ENCODE data around the gene TBC1D17. TPM values are rescaled to one million over a fixed set of nuclear protein-coding genes. Genes with fewer than 3 reads are reported as not detected.

TBC1D17 gene
- polyA plus RNA-seq, 6 donors from 2014 or later, result 10.5 to 20.6 (median 12.3) TPM

- peak overlapping the region in 1 of 8 donors; percentile 18 for H3K4me3 Mint-ChIP-seq
- peaks cover 0 to 5% of the 10 kb centered on the region in 2 donors for H3K36me3 Mint-ChIP-seq
- no peaks in the 10 kb centered on the region for H3K27me3 Mint-ChIP-seq
- peak overlapping the region in 1 of 6 donors; percentile 69 for H3K27ac Mint-ChIP-seq
- no peak for ATAC-seq (ENCODE audit: low read depth in 2 of 2)
- H3K4me1 Mint-ChIP-seq, result peaks cover 11 to 15% (median 12%) of the 10 kb centered on the region in 3 donors
- peaks cover 0 to 2% (median 0%) of the 10 kb centered on the region in 7 donors for H3K9me3 Mint-ChIP-seq
- no peak for DNase-seq
Measured at GRCh38 chr19:49858088-49858985, 19.2 kb upstream of the TBC1D17 start.

DNA sequence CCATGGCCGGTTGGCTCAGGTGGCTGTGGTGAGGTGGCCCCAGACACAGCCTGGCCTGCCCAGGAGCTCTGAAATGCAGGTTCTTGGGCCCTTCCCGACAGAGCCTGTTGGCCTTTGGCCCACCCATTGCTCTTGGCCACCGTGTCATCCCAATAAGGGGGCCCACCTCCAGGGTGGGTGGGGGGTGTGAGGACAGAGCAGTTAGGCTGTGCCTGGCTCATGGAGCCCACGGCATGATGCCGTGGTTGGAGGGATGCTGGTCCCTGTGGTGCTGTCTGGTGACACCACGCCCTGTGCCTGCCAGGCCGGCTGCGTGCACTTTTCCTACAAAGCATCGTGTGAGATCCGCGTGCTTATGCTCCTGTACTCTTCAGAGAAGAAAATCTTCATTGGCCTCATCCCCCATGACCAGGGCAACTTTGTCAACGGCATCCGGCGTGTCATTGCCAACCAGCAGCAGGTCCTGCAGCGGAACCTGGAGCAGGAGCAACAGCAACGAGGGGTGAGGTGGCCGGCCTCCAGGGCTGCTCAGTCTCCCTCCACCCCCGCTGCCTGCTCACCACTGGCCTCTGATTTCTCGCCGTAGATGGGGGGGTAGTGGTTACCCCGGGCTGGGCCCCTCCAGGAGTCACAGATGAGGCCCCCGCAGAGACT, 17.7 kb upstream of the TBC1D17 start:
- peaks cover 0 to 9% of the 10 kb centered on the region in 2 donors for H3K36me3 Mint-ChIP-seq

GRCh38 chr19:49860336-49861102, 17.0 kb upstream of the TBC1D17 start:
- H3K27ac Mint-ChIP-seq, result no peak overlapping the region
- H3K4me1 Mint-ChIP-seq, result peaks cover 12 to 19% (median 14%) of the 10 kb centered on the region in 3 donors
- H3K4me3 Mint-ChIP-seq, result no peak overlapping the region
- peaks cover 0 to 9% of the 10 kb centered on the region in 2 donors for H3K36me3 Mint-ChIP-seq
- peak in 1 of 2 donors; percentile 16 for ATAC-seq (ENCODE audit: low read depth in 2 of 2)
- peaks cover 0 to 2% (median 0%) of the 10 kb centered on the region in 7 donors for H3K9me3 Mint-ChIP-seq
- DNase-seq, result no peak
- H3K27me3 Mint-ChIP-seq, result no peaks in the 10 kb centered on the region

More for the DNA sequence above, 17.7 kb upstream of the TBC1D17 start:
- H3K4me3 Mint-ChIP-seq, result no peak overlapping the region
- no peak for ATAC-seq (ENCODE audit: low read depth in 2 of 2)
- peaks cover 7 to 16% (median 13%) of the 10 kb centered on the region in 3 donors for H3K4me1 Mint-ChIP-seq
- H3K9me3 Mint-ChIP-seq, result peaks cover 0 to 2% (median 0%) of the 10 kb centered on the region in 7 donors
- DNase-seq, result no peak
- no peak overlapping the region for H3K27ac Mint-ChIP-seq
- no peaks in the 10 kb centered on the region for H3K27me3 Mint-ChIP-seq

DNA sequence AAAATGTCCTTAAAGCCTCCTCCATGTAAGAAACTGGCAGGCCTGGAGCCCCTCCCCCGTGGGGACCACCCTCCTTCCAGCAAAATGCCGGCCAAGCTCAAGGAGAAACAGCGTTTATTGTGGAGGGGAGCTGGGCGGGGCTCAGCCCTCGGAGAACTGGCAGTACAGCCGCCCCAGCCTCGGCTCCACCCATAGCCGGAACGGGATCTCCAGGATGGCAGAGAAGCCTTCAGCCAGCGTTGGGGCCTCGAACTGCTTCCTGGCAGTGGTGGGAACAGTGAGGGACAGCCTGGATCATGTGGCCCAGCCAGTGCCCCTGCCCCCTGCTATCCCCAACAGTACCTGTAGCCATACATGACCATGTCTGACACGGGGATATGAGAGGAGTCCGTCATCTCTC, 16.4 kb upstream of the TBC1D17 start:
- Mint-ChIP-seq H3K9me3 (peaks cover 0 to 2% (median 0%) of the 10 kb centered on the region in 7 donors), H3K4me1 (peaks cover 17 to 25% (median 18%) of the 10 kb centered on the region in 3 donors), H3K27me3 (no peaks in the 10 kb centered on the region), H3K4me3 (no peak overlapping the region), H3K27ac (no peak overlapping the region), H3K36me3 (peaks cover 0 to 9% of the 10 kb centered on the region in 2 donors)
- DNase-seq, result no peak
- ATAC-seq (ENCODE audit: low read depth in 2 of 2), result no peak

- Mint-ChIP-seq H3K4me3 (peak overlapping the region in 1 of 8 donors; percentile 21), H3K9me3 (peaks cover 0 to 2% (median 0%) of the 10 kb centered on the region in 7 donors), H3K27me3 (no peaks in the 10 kb centered on the region), H3K4me1 (peaks cover 23 to 31% (median 25%) of the 10 kb centered on the region in 3 donors), H3K27ac (no peak overlapping the region), H3K36me3 (peaks cover 0 to 9% of the 10 kb centered on the region in 2 donors)
- DNase-seq, result no peak
- no peak for ATAC-seq (ENCODE audit: low read depth in 2 of 2)
Measured at GRCh38 chr19:49861541-49862378, 15.7 kb upstream of the TBC1D17 start.

DNA sequence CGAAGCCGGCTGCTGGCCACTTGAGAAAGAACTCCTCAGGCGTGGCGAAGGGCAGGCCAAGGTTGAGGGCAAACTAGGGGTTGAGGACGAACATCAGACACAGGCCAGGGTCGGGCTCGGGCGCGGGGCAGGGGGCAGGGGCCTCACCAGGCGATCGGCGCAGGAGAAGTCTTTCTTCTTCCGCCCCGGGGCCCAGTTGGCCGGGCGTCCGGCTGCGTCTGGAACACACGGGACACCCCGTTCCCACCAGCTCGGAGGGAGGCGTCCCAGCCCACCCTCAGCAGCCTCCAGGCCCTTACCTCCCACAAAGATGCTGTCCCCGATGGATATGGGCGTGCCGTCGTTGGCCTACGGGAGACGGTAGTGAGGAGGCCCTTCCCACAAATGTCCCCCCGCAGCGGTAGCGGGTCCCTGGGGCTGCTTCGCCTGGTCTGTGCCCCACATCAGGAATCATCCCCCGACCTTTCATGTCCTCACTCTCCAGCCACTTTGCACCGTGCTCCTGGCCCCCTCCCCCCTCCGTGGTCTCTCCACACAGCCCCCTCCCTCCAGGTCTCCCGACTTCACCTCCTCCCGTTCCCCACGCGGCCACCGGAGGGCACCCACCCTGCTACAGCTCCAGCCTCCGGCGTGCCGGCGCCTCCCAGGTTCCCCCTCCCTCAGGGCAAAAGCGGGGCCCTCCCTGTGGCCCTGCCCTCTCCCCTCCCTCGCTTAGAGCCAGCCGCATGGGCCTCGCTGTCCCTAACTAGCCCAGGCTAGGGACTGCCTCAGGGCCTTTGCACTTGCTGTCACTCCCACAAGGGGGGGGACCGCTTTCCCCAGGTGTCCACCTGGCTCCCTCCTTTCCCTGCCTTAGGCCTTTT, 14.9 kb upstream of the TBC1D17 start:
- peak overlapping the region in 1 of 8 donors; percentile 47 for H3K4me3 Mint-ChIP-seq
- ATAC-seq (ENCODE audit: low read depth in 2 of 2), result no peak
- peaks cover 0 to 2% (median 0%) of the 10 kb centered on the region in 7 donors for H3K9me3 Mint-ChIP-seq
- H3K27ac Mint-ChIP-seq, result peak overlapping the region in 2 of 6 donors; percentile 48 to 50
- H3K27me3 Mint-ChIP-seq, result no peaks in the 10 kb centered on the region
- peaks cover 30 to 36% (median 30%) of the 10 kb centered on the region in 3 donors for H3K4me1 Mint-ChIP-seq
- no peak for DNase-seq
- peaks cover 0 to 9% of the 10 kb centered on the region in 2 donors for H3K36me3 Mint-ChIP-seq

DNA sequence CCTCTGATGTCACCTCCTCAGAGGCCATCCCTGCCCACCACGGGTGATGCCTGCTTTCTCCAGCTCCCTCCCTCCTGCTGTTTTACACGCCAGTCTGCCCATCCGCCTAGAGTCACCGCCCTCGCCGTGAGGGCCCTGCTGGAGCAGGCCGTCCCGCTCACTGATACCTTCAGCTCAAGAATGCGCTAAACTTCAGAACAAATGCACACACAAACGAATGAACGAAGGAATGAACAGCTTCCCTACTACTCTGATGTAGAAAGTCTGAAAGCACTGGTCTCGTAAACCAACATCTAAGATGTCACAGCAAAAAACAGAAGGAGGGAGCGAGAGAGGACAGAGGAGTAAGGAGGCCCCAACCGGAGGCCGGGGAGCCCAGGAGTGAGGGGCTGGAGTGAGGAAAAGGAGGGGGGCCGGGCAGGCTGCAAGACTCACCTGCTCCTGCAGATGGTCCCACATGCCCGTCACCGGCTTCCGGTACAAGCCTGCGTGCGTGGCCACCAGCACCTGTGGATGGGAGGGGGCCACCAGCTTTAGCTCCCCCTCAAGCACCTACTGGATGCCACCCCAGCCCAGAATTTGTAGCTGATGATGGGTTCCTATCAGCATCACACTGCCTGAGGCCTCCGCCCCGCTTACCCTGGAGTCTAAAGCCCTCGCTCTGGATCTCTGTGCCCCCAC, 14.1 kb upstream of the TBC1D17 start:
- Mint-ChIP-seq H3K4me1 (peaks cover 33 to 44% (median 37%) of the 10 kb centered on the region in 3 donors), H3K27ac (peak overlapping the region in 4 of 6 donors; percentile 48 to 86 (median 54)), H3K36me3 (peaks cover 0 to 9% of the 10 kb centered on the region in 2 donors), H3K4me3 (peak overlapping the region in 3 of 8 donors; percentile 6 to 47 (median 28)), H3K9me3 (peaks cover 0 to 2% (median 0%) of the 10 kb centered on the region in 7 donors), H3K27me3 (no peaks in the 10 kb centered on the region)
- ATAC-seq (ENCODE audit: low read depth in 2 of 2) (no peak), DNase-seq (no peak)

GRCh38 chr19:49863935-49864320, 13.6 kb upstream of the TBC1D17 start:
- H3K9me3 Mint-ChIP-seq, result peaks cover 0 to 2% (median 0%) of the 10 kb centered on the region in 7 donors
- peaks cover 0 to 9% of the 10 kb centered on the region in 2 donors for H3K36me3 Mint-ChIP-seq
- no peak for ATAC-seq (ENCODE audit: low read depth in 2 of 2)
- H3K4me1 Mint-ChIP-seq, result peaks cover 33 to 49% (median 37%) of the 10 kb centered on the region in 3 donors
- H3K27me3 Mint-ChIP-seq, result no peaks in the 10 kb centered on the region
- H3K27ac Mint-ChIP-seq, result peak overlapping the region in 2 of 6 donors; percentile 18 to 39
- H3K4me3 Mint-ChIP-seq, result peak overlapping the region in 3 of 8 donors; percentile 28 to 47 (median 40)
- DNase-seq, result no peak

GRCh38 chr19:49864890-49865289, 12.6 kb upstream of the TBC1D17 start:
- Mint-ChIP-seq H3K27ac (peak overlapping the region in 1 of 6 donors; percentile 85), H3K4me1 (peaks cover 33 to 49% (median 37%) of the 10 kb centered on the region in 3 donors), H3K27me3 (no peaks in the 10 kb centered on the region), H3K4me3 (peak overlapping the region in 1 of 8 donors; percentile 8), H3K9me3 (peaks cover 0 to 2% (median 0%) of the 10 kb centered on the region in 7 donors), H3K36me3 (peaks cover 0 to 9% of the 10 kb centered on the region in 2 donors)
- no peak for DNase-seq
- ATAC-seq (ENCODE audit: low read depth in 2 of 2), result no peak

GRCh38 chr19:49866933-49867782, 10.3 kb upstream of the TBC1D17 start, which contains the start of gene PNKP:
Gene PNKP (minus strand): TSS chr19:49867576. CDS start chr19:49867204, 372 bp downstream.
- Mint-ChIP-seq H3K4me1 (peaks cover 36 to 66% (median 53%) of the 10 kb centered on the region in 3 donors), H3K27me3 (no peaks in the 10 kb centered on the region), H3K4me3 (peak within 1 kb of the TSS in 1 of 8 donors; percentile 99), H3K9me3 (peaks cover 0 to 2% (median 0%) of the 10 kb centered on the region in 7 donors), H3K36me3 (peaks cover 0 to 9% of the 10 kb centered on the region in 2 donors), H3K27ac (peak within 1 kb of the TSS in 3 of 6 donors; percentile 100)
- ATAC-seq (ENCODE audit: low read depth in 2 of 2) (peak; percentile 53 to 56), DNase-seq (peak; percentile 90)
